PFSK-1 (cell line): ENCODE measurements around the gene ARID4B.

ENCODE experiments used
- POLR2AphosphoS5 ChIP-seq: IDR thresholded peaks from 2 replicates; pipeline ENCODE4 v1.6.1; 2012; ENCODE audit warnings: low read depth, mild to moderate bottlenecking, control low read depth, low read length, moderate library complexity
- SIN3A ChIP-seq: IDR thresholded peaks from 2 replicates; pipeline ENCODE4 v1.6.1; 2012; ENCODE audit warnings: mild to moderate bottlenecking, low read length, moderate library complexity, borderline replicate concordance; ENCODE audit not compliant: insufficient read depth
- TAF1 ChIP-seq: IDR thresholded peaks from 2 replicates; pipeline ENCODE4 v1.6.1; 2012; ENCODE audit warnings: low read length, control low read depth, borderline replicate concordance; ENCODE audit not compliant: insufficient read depth
- TF ChIP-seq, protein P1 (sequence below), 2 experiments: IDR thresholded peaks; 2 replicates each; pipeline versions ENCODE4 v1.6.1 to v1.8.0; 2011 to 2012; ENCODE audit warnings: low read depth in 2 of 2, low read length in 2 of 2, control low read depth in 1 of 2, inconsistent platforms in 1 of 2, mild to moderate bottlenecking in 1 of 2, moderate library complexity in 1 of 2; ENCODE audit not compliant: insufficient read depth in 1 of 2

DNA sequence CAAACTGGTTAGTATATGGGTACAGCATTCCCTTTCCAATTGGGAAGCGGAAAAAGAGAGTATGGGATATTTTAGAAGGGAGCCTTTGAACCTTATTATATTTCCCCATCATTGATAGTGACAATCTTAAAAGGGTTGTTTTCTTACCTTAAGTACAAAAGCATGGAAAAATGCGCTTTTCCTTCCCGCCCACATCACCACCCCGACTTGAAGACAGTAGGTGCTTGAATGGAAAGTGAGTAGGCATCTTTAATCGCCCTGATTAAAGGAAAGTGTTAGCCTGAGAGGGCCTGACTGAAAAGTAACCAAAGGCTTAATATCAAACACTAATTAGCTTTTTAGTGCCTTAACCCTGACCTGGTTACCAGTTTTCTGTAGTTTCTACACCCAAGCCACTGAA lies 15.7 kb upstream of the ARID4B start:
- TF ChIP-seq POLR2AphosphoS5 (no peak), TAF1 (no peak), SIN3A (no peak)
- TF ChIP-seq, protein P1, sequence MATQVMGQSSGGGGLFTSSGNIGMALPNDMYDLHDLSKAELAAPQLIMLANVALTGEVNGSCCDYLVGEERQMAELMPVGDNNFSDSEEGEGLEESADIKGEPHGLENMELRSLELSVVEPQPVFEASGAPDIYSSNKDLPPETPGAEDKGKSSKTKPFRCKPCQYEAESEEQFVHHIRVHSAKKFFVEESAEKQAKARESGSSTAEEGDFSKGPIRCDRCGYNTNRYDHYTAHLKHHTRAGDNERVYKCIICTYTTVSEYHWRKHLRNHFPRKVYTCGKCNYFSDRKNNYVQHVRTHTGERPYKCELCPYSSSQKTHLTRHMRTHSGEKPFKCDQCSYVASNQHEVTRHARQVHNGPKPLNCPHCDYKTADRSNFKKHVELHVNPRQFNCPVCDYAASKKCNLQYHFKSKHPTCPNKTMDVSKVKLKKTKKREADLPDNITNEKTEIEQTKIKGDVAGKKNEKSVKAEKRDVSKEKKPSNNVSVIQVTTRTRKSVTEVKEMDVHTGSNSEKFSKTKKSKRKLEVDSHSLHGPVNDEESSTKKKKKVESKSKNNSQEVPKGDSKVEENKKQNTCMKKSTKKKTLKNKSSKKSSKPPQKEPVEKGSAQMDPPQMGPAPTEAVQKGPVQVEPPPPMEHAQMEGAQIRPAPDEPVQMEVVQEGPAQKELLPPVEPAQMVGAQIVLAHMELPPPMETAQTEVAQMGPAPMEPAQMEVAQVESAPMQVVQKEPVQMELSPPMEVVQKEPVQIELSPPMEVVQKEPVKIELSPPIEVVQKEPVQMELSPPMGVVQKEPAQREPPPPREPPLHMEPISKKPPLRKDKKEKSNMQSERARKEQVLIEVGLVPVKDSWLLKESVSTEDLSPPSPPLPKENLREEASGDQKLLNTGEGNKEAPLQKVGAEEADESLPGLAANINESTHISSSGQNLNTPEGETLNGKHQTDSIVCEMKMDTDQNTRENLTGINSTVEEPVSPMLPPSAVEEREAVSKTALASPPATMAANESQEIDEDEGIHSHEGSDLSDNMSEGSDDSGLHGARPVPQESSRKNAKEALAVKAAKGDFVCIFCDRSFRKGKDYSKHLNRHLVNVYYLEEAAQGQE (IDR thresholded peaks at IDR 0.05; ENCODE audit: insufficient read depth in 1 of 2, low read depth in 2 of 2, low read length in 2 of 2), result no peak
